ENCODE data around the gene SIX4.

Gene SIX4

GRCh38 chr14:60721326-60722106 is 2.6 kb downstream of the SIX4 start:
- peak; percentile 33 for DNase-seq

GRCh38 chr14:60720962-60721325 is 3.2 kb downstream of the SIX4 start:
- DNase-seq: no peak

- no peak for DNase-seq
Measured at GRCh38 chr14:60720391-60720790, 3.8 kb downstream of the SIX4 start.

GRCh38 chr14:60713513-60713912 is 10.6 kb downstream of the SIX4 start:
- no peak for DNase-seq

- no peak for DNase-seq
Measured at GRCh38 chr14:60710494-60710893, 13.7 kb downstream of the SIX4 start.

GRCh38 chr14:60707858-60708257 is 16.3 kb downstream of the SIX4 start:
- no peak for DNase-seq

- DNase-seq: no peak
Measured at GRCh38 chr14:60705100-60705499, 19.1 kb downstream of the SIX4 start.

GRCh38 chr14:60700598-60700997 is 23.6 kb downstream of the SIX4 start:
- DNase-seq: no peak

GRCh38 chr14:60695327-60695726 is 28.8 kb downstream of the SIX4 start:
- DNase-seq: no peak

GRCh38 chr14:60691383-60692113 is 32.6 kb downstream of the SIX4 start:
- DNase-seq: no peak

- no peak for DNase-seq
Measured at GRCh38 chr14:60686865-60687264, 37.3 kb downstream of the SIX4 start.

GRCh38 chr14:60684203-60684602 is 39.9 kb downstream of the SIX4 start:
- DNase-seq: no peak

- DNase-seq: no peak
Measured at GRCh38 chr14:60681271-60681670, 42.9 kb downstream of the SIX4 start.

GRCh38 chr14:60680511-60680910 is 43.6 kb downstream of the SIX4 start:
- DNase-seq: no peak

- DNase-seq: no peak
Measured at GRCh38 chr14:60679566-60680258, 44.4 kb downstream of the SIX4 start.

GRCh38 chr14:60677701-60678100 is 46.5 kb downstream of the SIX4 start:
- no peak for DNase-seq

- DNase-seq: no peak
Measured at GRCh38 chr14:60670989-60671388, 53.2 kb downstream of the SIX4 start.

GRCh38 chr14:60668431-60669112 is 55.6 kb downstream of the SIX4 start:
- no peak for DNase-seq

- DNase-seq: no peak
Measured at GRCh38 chr14:60665177-60665550, 59.0 kb downstream of the SIX4 start.

- DNase-seq: no peak
Measured at GRCh38 chr14:60662982-60663381, 61.2 kb downstream of the SIX4 start.

GRCh38 chr14:60661721-60662120 is 62.4 kb downstream of the SIX4 start:
- no peak for DNase-seq
